ENCODE data around the gene RTTN.

GRCh38 chr18:70044632-70045031, 160.9 kb downstream of the RTTN start:
- TF ChIP-seq POLR2A (IDR thresholded peaks at IDR 0.05) (no peak), CTCF (IDR thresholded peaks at IDR 0.05) (no peak)

All from uterus (tissue), 2 donors.